ENCODE measurements around the gene NTM.

NTM gene

DNA sequence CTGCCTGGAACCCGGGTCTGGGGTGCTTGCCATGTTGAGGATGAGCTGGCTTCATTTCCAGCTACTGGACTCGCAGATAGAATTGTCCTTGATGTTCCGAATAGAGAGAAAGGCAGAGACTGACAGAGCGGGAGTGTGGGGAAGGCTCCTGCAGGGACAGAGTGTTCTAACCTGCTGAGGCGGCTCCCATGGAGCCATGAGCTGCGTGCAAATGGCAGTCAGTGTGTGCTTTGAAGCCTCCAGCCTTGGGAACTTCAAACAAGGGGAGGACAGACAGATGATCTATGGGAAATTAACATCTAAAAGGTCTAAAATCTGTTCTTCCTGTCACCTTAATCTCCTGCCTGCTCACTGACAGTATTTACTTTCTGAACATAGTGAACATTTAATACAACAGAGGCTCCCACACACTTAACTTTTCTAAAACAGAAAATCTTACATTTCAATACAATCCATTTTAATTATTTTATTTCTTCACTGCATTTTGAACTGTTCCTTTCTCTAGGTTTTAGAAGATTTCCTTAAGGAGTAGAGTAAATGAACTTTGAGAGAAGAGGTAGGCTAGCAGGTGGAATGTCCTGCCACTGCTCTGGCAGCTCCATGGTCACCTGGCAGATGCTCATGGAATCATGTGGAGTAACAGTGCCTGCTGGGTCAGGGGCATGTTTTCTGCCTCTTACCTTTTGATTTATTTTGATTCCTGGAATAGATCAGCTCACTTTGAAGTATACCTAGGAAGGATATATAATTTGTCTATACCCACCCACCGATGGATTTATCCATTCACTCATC lies 481.7 kb downstream of the NTM start:
- no peak for DNase-seq

- DNase-seq: no peak
These were observed 482.3 kb downstream of the NTM start for GRCh38 chr11:131852757-131853156.

GRCh38 chr11:131854391-131854790 lies 484.0 kb downstream of the NTM start:
- DNase-seq: no peak

DNA sequence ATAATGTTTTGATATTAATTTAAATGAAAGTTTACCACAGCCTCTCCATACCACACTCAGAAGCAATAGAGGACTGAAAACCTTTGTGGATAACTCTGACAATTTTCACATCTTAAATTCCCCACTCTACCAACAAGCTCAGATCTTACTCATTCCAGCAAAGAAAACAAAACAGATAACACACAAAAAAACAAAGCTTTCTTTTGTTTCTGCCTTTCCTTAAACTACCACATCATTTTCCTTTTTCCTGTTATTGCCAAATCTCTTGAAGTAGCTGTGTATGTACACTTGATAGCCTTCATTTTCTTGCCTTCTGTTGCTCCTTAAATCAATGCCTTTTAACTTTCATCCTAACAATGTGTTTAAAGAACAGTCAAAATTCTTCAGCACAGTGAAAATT lies 484.9 kb downstream of the NTM start:
- no peak for DNase-seq

DNA sequence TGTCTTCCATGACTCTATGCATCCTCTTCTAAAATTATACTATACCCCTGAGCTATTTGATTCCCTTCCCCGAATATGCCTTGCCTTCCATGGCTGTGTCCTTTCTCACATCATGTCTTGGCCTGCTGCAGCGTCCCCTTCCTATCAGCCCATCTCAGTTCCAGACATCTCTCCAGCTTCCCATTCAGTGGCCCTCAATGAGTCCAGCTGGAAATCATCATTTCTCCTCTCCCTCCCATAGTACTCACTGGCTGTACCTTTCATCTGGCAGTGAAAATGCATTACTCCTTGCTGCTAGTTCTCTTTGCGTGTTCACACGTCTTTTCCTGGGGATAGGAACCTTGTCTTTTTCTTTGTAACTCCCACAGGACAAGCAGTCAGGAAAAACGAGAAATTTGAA lies 486.8 kb downstream of the NTM start:
- no peak for DNase-seq

DNA sequence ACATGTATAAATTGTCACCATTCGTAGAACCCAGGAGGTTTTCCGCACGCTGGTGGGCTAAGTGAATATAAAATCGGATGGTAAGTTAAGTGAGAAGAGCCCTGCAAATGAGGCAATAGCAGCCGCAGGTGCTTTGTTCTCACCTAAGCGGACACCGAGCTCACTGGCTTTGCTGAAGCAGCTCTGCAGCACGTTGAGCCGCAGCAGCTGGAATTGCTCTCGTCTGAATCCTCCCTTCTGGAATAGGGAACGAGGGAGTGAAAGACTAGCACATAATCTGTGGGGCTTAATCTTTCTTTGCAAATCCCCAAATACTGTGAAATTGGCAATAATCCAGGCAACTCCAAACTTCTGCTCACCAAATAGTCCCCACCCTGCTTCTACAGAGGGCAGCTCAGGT lies 488.1 kb downstream of the NTM start:
- DNase-seq: no peak

- no peak for DNase-seq
These were observed 489.3 kb downstream of the NTM start for GRCh38 chr11:131859538-131860210.

DNA sequence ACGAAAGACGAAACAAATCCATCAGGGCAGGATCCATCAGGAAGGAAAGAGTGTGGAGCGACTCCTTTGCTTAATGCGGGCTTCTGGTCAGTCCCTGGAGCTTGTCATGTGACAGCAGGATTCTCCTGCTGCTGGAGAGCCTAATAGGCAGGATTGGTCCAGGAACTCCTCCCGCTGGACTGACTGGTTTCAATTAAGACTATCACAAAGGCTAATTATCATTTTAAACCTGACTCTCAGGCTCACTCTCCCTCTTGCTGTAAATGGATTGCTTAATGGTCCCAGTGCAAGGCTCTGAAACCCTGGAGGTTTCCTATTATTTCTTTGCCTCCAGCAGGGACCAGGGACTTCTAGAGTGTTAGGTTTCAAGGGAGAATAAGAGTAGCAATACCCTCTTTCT lies 493.8 kb downstream of the NTM start:
- DNase-seq: no peak

DNA sequence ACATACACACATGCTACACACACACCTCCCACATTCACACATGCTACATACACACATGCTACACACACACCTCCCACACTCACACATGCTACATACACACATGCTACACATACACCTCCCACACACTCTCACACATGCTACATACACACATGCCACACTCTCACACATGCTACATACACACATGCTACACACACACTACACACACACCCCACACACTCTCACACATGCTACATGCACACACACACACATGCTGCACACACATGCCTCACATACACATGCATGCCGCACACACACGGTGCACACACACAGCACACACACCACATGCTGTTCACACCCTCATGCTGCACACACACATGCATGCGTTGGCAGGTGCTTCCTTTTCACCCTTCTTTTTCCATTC lies 495.4 kb downstream of the NTM start:
- no peak for DNase-seq

- peak; percentile 59 to 60 for DNase-seq
These were observed 496.4 kb downstream of the NTM start for GRCh38 chr11:131866535-131867400.

DNA sequence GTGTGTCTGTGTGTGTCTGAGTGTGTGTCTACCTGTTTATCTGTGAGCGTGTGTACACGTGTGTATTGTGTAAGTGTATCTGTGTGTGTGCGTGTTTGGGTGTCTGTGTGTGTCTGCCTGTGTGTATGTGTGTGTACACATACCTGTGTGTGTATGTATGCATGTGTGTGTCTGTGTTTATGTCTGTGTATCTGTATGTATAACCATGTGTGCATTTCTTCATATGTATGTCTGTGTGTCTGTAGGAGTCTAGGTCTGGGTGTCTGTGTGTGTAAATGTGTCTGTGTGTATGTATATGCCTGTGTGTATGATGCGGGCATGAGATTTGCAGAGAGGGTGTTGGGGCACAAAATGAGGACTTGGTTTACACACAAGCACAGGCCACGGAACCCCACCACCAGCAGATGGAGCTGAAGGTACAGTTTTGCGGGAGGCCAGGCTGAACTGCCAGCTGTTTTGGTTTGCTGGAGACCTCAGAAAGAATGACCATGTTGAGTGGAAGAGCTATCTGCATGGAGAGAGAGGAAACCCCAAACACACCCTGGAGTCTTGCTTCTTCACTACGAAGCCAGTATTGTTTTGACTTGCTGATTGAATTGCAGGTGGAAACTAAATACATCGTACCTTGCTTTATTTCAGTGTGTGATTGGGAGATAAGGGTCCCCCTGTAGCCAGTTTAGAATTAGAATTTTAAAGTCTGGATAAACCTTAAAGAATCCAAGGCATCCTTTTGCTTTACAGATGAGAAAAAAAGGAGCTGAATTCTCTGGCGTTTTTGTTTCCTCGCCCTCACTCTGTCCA lies 497.2 kb downstream of the NTM start:
- DNase-seq: peak; percentile 50 to 58

- DNase-seq: no peak
These were observed 498.5 kb downstream of the NTM start for GRCh38 chr11:131868629-131869507.

GRCh38 chr11:131870305-131870704 lies 499.9 kb downstream of the NTM start:
- no peak for DNase-seq

GRCh38 chr11:131871006-131871405 lies 500.6 kb downstream of the NTM start:
- DNase-seq: no peak

GRCh38 chr11:131874070-131874469 lies 503.7 kb downstream of the NTM start:
- DNase-seq: no peak

- DNase-seq: no peak
These were observed 505.2 kb downstream of the NTM start for GRCh38 chr11:131875611-131876010.

- DNase-seq: no peak
These were observed 507.0 kb downstream of the NTM start for GRCh38 chr11:131877246-131877942.

DNA sequence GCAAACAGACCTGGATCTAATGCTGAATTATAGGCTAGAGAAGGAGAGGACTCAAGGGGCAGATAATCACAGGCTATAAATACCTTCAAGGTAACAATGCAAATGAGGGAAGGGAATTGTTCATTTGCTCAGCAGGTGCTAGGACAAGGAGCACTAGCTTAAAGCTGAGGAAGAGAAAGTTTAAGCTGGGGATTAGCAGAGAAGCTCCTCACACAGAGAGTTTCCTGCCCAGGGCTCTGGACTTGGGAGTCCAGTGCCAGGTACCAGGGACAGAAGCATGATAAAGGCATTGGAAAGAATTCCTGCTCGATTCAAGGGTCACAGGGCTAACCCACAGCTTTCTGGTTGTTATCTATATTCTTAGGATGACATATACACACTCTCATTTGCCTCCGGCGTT lies 509.9 kb downstream of the NTM start:
- no peak for DNase-seq

DNA sequence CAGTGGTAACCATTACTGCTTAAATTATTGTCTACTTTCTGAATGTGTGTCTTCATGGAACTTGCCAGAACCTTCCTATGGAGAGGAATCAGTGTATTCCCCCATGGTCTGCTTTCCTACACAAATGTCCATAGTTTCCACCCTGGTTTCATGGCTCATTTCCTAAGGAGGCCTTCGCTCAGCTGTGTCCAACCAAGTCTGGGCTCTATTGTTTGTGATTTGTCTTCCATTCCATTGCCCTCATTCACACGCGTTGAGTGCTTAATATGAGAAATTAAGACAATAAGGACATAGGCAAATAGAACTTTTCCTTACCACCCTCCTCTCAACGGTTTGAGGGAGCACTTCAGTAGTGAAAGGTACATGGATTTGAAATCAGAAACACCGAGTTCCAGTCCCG lies 510.6 kb downstream of the NTM start:
- no peak for DNase-seq

DNA sequence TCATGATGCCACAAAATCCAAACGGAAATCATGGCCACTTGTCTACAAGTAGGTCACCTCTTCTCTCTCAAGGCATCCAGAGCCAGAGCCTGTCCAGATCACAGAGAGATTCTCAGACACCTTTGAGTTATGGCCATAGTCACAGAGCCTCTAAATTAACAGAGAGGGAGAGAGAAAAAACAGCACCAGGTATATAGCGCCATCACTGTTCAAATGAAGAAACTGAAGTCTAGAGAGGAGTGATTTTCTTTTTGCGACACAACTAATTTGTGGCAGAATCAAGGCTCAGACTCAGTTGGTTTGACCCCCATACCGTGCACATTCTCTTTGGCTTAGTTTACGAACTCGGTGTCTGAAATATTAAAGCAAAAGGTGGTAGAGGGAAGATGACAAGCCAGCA lies 512.9 kb downstream of the NTM start:
- no peak for DNase-seq

GRCh38 chr11:131884461-131885073 lies 514.2 kb downstream of the NTM start:
- no peak for DNase-seq

Measured in cerebellar nuclear complex (tissue), 1 donor.